GM23338 (cell line): Measurements from ENCODE around the gene ADCY5. TPM values are rescaled to one million over a fixed set of nuclear protein-coding genes. Genes with fewer than 3 reads are reported as not detected.

Experiments
- ATAC-seq: fragments of 200-7000 bp; cut with Tn5 transposase; 3 replicates; pipeline ENCODE4 v1.9.1; 2020
- DNase-seq: peaks from one replicate; pipeline ENCODE4 v3.0.0-alpha.2; 2015; ENCODE audit warnings: low spot score
- H2AFZ ChIP-seq: fragments of 200-600 bp; sonication (generic); 2 replicates; pipeline ENCODE4 v1.8.0; 2016; ENCODE audit warnings: antibody characterized with exemption, mild to moderate bottlenecking, moderate library complexity
- H3F3A ChIP-seq: fragments of 200-600 bp; sonication (generic); replicated peaks from 2 replicates; pipeline ENCODE4 v1.8.0; 2017; ENCODE audit warnings: antibody characterized with exemption, mixed run types, low read depth
- H3K27ac ChIP-seq: fragments of 200-600 bp; sonication (generic); 2 replicates; pipeline ENCODE4 v1.6.1; 2016; ENCODE audit warnings: low read depth
- H3K27me3 ChIP-seq: fragments of 200-600 bp; sonication (generic); 2 replicates; pipeline ENCODE4 v1.8.0; 2016; ENCODE audit warnings: mild to moderate bottlenecking, mixed run types, moderate library complexity; ENCODE audit not compliant: insufficient read depth
- H3K36me3 ChIP-seq: fragments of 200-600 bp; sonication (generic); 2 replicates; pipeline ENCODE4 v1.8.0; 2016; ENCODE audit warnings: mild to moderate bottlenecking; ENCODE audit not compliant: insufficient read depth
- H3K4me1 ChIP-seq: fragments of 200-600 bp; sonication (generic); 2 replicates; pipeline ENCODE4 v1.8.0; 2016; ENCODE audit warnings: mild to moderate bottlenecking, moderate library complexity; ENCODE audit not compliant: insufficient read depth
- H3K4me2 ChIP-seq: fragments of 200-600 bp; sonication (generic); 2 replicates; pipeline ENCODE4 v1.7.1; 2017; ENCODE audit warnings: mixed run types
- H3K4me3 ChIP-seq: fragments of 200-600 bp; sonication (generic); 2 replicates; pipeline ENCODE4 v1.6.1; 2016; ENCODE audit warnings: mixed run types
- H3K79me2 ChIP-seq: fragments of 200-600 bp; sonication (generic); replicated peaks from 2 replicates; pipeline ENCODE4 v1.8.0; 2017; ENCODE audit warnings: mild to moderate bottlenecking; ENCODE audit not compliant: insufficient read depth
- H3K9me2 ChIP-seq: fragments of 200-600 bp; sonication (generic); 2 replicates; pipeline ENCODE4 v1.8.0; 2017; ENCODE audit not compliant: insufficient read depth
- H4K20me1 ChIP-seq: fragments of 200-600 bp; sonication (generic); replicated peaks from 2 replicates; pipeline ENCODE4 v1.8.0; 2017; ENCODE audit warnings: mild to moderate bottlenecking; ENCODE audit not compliant: insufficient read depth
- H3K27ac Mint-ChIP-seq: 2 replicates; pipeline ENCODE4 v1.8.0; 2020; ENCODE audit warnings: inconsistent platforms, mild to moderate bottlenecking, moderate library complexity, mixed read lengths
- H3K27me3 Mint-ChIP-seq: 3 replicates; pipeline ENCODE4 v1.8.0; 2022; ENCODE audit warnings: low read depth, mild to moderate bottlenecking, moderate library complexity, mixed read lengths, inconsistent platforms; ENCODE audit not compliant: insufficient read depth, poor library complexity
- H3K36me3 Mint-ChIP-seq: 3 replicates; pipeline ENCODE4 v1.8.0; 2021; ENCODE audit warnings: low read depth, mild to moderate bottlenecking, inconsistent platforms, moderate library complexity, mixed read lengths
- H3K4me1 Mint-ChIP-seq: 3 replicates; pipeline ENCODE4 v1.8.0; 2020; ENCODE audit warnings: mild to moderate bottlenecking, inconsistent platforms, mixed read lengths
- H3K4me3 Mint-ChIP-seq: 3 replicates; pipeline ENCODE4 v1.8.0; 2021; ENCODE audit warnings: moderate library complexity, mild to moderate bottlenecking, inconsistent platforms, mixed read lengths
- H3K9me3 Mint-ChIP-seq: 3 replicates; pipeline ENCODE4 v1.8.0; 2020; ENCODE audit warnings: moderate library complexity, mild to moderate bottlenecking, inconsistent platforms, mixed read lengths
- EZH2 ChIP-seq: fragments of 200-600 bp; sonication (generic); IDR thresholded peaks from one replicate; pipeline ENCODE4 v1.8.0; 2017; ENCODE audit warnings: antibody characterized with exemption, mild to moderate bottlenecking, low read depth; ENCODE audit not compliant: unreplicated experiment
- JUNB ChIP-seq: IDR thresholded peaks from one replicate; pipeline ENCODE4 v1.6.1; 2016; ENCODE audit warnings: antibody characterized with exemption; ENCODE audit not compliant: unreplicated experiment
- NANOG ChIP-seq: IDR thresholded peaks from 2 replicates; pipeline ENCODE4 v1.6.1; 2016; ENCODE audit warnings: antibody characterized with exemption, borderline replicate concordance
- POLR2AphosphoS5 ChIP-seq: IDR thresholded peaks from 2 replicates; pipeline ENCODE4 v1.6.1; 2016; ENCODE audit warnings: antibody characterized with exemption, low read depth
- STAT1 ChIP-seq: IDR thresholded peaks from one replicate; pipeline ENCODE4 v1.6.1; 2016; ENCODE audit warnings: antibody characterized with exemption; ENCODE audit not compliant: unreplicated experiment
- ZNF331 ChIP-seq: fragments of 250-450 bp; sonication (Bioruptor Pico); IDR thresholded peaks from 2 replicates; pipeline ENCODE4 v1.5.0; 2020; ENCODE audit warnings: low read depth, mild to moderate bottlenecking, moderate library complexity
- polyA plus RNA-seq: library from polyadenylated mRNA; unstranded; fragments of >200 nt; fragmentation: Nextera tagmentation; extraction: Ambion mirVana; gene quantifications from 2 replicates; pipeline ENCODE4 v1.2.1, GENCODE V29; 2016
- total RNA-seq: library from RNA; depleted of rRNA; stranded (reverse); fragments of >200 nt; shearing (Covaris generic); gene quantifications from 2 replicates; pipeline ENCODE4 v1.2.3, GENCODE V29; 2014
- TF ChIP-seq, protein P1 (sequence below), 2 experiments: fragments of 200-600 bp in 1 of 2; sonication (generic) in 1 of 2; conservative IDR thresholded peaks; 2 replicates each; pipeline versions ENCODE4 v1.5.1 to v1.6.1; 2016 to 2017; ENCODE audit warnings: antibody characterized with exemption in 2 of 2, low read depth in 2 of 2, mild to moderate bottlenecking in 2 of 2, moderate library complexity in 1 of 2
- TF ChIP-seq, protein P2 (sequence below): fragments of 250-450 bp; sonication (Bioruptor Pico); IDR thresholded peaks from 2 replicates; pipeline ENCODE4 v1.5.0; 2020; ENCODE audit warnings: mild to moderate bottlenecking, moderate library complexity
- TF ChIP-seq, protein P3 (sequence below): IDR thresholded peaks from 2 replicates; pipeline ENCODE4 v1.6.1; 2016; ENCODE audit warnings: antibody characterized with exemption
- TF ChIP-seq, protein P4 (sequence below): IDR thresholded peaks from one replicate; pipeline ENCODE4 v1.6.1; 2018; ENCODE audit warnings: antibody characterized with exemption; ENCODE audit not compliant: unreplicated experiment

ADCY5 gene
- total and polyA plus RNA-seq, 2 experiments from 2014 or later: 3.5 to 10.2 TPM

DNA sequence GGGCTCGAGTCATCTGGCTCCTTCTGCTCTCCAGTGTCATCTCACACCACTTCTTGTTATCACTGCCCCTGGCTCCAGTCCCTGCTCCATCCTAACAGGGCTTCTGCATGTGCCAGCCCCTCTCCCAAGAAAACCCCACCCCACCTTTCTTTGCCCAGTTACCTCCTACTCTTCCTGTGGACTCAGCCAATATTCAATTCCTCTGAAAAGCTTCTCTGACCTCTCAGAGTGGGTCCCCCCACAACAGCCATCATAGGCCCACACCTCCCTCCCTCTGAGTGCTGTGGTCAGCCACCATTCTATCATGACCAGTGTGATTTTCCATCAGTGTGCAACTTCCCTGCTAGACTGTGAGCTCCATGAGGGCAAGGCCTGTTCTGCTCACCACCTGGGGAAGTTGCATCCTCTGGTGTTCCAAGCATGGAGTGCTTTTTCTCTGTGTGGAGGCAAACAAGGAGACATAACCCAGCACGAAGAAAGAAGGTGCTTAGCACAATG lies 71.6 kb downstream of the ADCY5 start (continued):
- TF ChIP-seq, protein P1, sequence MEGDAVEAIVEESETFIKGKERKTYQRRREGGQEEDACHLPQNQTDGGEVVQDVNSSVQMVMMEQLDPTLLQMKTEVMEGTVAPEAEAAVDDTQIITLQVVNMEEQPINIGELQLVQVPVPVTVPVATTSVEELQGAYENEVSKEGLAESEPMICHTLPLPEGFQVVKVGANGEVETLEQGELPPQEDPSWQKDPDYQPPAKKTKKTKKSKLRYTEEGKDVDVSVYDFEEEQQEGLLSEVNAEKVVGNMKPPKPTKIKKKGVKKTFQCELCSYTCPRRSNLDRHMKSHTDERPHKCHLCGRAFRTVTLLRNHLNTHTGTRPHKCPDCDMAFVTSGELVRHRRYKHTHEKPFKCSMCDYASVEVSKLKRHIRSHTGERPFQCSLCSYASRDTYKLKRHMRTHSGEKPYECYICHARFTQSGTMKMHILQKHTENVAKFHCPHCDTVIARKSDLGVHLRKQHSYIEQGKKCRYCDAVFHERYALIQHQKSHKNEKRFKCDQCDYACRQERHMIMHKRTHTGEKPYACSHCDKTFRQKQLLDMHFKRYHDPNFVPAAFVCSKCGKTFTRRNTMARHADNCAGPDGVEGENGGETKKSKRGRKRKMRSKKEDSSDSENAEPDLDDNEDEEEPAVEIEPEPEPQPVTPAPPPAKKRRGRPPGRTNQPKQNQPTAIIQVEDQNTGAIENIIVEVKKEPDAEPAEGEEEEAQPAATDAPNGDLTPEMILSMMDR (conservative IDR thresholded peaks at IDR 0.05; ENCODE audit: low read depth in 2 of 2): no peak
- no peak for TF ChIP-seq EZH2
- TF ChIP-seq, protein P2, sequence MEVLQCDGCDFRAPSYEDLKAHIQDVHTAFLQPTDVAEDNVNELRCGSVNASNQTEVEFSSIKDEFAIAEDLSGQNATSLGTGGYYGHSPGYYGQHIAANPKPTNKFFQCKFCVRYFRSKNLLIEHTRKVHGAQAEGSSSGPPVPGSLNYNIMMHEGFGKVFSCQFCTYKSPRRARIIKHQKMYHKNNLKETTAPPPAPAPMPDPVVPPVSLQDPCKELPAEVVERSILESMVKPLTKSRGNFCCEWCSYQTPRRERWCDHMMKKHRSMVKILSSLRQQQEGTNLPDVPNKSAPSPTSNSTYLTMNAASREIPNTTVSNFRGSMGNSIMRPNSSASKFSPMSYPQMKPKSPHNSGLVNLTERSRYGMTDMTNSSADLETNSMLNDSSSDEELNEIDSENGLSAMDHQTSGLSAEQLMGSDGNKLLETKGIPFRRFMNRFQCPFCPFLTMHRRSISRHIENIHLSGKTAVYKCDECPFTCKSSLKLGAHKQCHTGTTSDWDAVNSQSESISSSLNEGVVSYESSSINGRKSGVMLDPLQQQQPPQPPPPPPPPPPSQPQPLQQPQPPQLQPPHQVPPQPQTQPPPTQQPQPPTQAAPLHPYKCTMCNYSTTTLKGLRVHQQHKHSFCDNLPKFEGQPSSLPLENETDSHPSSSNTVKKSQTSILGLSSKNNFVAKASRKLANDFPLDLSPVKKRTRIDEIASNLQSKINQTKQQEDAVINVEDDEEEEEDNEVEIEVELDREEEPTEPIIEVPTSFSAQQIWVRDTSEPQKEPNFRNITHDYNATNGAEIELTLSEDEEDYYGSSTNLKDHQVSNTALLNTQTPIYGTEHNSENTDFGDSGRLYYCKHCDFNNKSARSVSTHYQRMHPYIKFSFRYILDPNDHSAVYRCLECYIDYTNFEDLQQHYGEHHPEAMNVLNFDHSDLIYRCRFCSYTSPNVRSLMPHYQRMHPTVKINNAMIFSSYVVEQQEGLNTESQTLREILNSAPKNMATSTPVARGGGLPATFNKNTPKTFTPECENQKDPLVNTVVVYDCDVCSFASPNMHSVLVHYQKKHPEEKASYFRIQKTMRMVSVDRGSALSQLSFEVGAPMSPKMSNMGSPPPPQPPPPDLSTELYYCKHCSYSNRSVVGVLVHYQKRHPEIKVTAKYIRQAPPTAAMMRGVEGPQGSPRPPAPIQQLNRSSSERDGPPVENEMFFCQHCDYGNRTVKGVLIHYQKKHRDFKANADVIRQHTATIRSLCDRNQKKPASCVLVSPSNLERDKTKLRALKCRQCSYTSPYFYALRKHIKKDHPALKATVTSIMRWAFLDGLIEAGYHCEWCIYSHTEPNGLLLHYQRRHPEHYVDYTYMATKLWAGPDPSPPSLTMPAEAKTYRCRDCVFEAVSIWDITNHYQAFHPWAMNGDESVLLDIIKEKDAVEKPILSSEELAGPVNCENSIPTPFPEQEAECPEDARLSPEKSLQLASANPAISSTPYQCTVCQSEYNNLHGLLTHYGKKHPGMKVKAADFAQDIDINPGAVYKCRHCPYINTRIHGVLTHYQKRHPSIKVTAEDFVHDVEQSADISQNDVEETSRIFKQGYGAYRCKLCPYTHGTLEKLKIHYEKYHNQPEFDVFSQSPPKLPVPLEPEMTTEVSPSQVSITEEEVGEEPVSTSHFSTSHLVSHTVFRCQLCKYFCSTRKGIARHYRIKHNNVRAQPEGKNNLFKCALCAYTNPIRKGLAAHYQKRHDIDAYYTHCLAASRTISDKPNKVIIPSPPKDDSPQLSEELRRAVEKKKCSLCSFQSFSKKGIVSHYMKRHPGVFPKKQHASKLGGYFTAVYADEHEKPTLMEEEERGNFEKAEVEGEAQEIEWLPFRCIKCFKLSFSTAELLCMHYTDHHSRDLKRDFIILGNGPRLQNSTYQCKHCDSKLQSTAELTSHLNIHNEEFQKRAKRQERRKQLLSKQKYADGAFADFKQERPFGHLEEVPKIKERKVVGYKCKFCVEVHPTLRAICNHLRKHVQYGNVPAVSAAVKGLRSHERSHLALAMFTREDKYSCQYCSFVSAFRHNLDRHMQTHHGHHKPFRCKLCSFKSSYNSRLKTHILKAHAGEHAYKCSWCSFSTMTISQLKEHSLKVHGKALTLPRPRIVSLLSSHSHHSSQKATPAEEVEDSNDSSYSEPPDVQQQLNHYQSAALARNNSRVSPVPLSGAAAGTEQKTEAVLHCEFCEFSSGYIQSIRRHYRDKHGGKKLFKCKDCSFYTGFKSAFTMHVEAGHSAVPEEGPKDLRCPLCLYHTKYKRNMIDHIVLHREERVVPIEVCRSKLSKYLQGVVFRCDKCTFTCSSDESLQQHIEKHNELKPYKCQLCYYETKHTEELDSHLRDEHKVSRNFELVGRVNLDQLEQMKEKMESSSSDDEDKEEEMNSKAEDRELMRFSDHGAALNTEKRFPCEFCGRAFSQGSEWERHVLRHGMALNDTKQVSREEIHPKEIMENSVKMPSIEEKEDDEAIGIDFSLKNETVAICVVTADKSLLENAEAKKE (CRISPR knock-in tag): no peak
- no peak for TF ChIP-seq JUNB
- no peak for TF ChIP-seq NANOG

DNA sequence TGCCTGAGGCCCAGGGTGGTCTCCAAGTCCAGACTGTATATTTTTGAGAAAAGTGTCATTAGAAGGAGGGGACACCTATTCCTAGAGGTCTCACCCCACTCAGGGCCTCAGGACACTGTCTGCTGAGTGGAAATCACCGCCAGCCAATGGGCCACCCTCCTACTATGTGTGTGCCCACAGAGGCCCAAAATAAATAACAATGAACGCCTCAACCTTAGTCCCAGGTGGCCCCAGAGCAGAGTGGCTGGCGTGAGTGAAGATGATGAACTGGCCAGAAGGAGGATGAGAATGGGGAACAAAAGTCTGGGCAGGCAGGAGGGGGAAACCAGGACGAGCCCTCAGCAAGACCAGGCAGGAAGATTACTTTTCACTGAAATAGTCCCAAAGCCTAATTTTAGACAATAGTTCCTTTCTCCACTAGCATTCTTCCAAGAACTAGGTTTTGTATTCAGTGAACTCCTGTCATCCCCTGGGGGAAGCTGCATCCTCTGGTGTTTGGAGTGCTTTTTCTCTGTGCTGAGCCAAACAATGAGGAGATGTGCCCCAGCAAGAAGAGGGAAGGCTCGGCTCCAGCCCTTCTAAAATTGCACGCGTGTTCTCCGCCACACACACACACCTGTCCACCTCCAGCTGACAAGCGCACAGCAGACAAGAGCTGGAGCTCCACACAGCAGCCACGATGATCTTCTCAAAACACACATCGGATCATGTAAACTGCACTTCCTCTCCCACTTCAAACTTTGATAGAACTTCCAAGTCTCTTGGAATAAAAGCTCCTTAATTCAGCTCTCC lies 72.2 kb downstream of the ADCY5 start:
- H3K9me3 Mint-ChIP-seq: no peaks in the 10 kb centered on the region
- ATAC-seq (no peak), DNase-seq (no peak)
- no peaks in the 10 kb centered on the region for H3K9me2 ChIP-seq
- no peaks in the 10 kb centered on the region for H4K20me1 ChIP-seq
- H3K36me3 ChIP-seq: no peaks in the 10 kb centered on the region
- no peak overlapping the region for H2AFZ ChIP-seq
- no peak overlapping the region for H3K4me3 ChIP-seq
- no peak overlapping the region for H3K4me2 ChIP-seq
- no peaks in the 10 kb centered on the region for H3F3A ChIP-seq
- H3K27ac Mint-ChIP-seq: no peak overlapping the region
- H3K4me1 Mint-ChIP-seq: no peaks in the 10 kb centered on the region; the same call in 2 of the 3 replicates
- H3K36me3 Mint-ChIP-seq: no peaks in the 10 kb centered on the region
- no peak overlapping the region for H3K27ac ChIP-seq
- H3K4me3 Mint-ChIP-seq: no peak overlapping the region
- H3K27me3 Mint-ChIP-seq: peaks cover 7% of the 10 kb centered on the region
- no peaks in the 10 kb centered on the region for H3K79me2 ChIP-seq
- no peaks in the 10 kb centered on the region for H3K4me1 ChIP-seq
- no peaks in the 10 kb centered on the region for H3K27me3 ChIP-seq
- TF ChIP-seq STAT1: no peak
- no peak for TF ChIP-seq POLR2AphosphoS5
- no peak for TF ChIP-seq EZH2
- TF ChIP-seq, protein P3, sequence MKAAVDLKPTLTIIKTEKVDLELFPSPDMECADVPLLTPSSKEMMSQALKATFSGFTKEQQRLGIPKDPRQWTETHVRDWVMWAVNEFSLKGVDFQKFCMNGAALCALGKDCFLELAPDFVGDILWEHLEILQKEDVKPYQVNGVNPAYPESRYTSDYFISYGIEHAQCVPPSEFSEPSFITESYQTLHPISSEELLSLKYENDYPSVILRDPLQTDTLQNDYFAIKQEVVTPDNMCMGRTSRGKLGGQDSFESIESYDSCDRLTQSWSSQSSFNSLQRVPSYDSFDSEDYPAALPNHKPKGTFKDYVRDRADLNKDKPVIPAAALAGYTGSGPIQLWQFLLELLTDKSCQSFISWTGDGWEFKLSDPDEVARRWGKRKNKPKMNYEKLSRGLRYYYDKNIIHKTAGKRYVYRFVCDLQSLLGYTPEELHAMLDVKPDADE: no peak
- TF ChIP-seq JUNB: no peak
- no peak for TF ChIP-seq ZNF331 (CRISPR knock-in tag)
- TF ChIP-seq, protein P4, sequence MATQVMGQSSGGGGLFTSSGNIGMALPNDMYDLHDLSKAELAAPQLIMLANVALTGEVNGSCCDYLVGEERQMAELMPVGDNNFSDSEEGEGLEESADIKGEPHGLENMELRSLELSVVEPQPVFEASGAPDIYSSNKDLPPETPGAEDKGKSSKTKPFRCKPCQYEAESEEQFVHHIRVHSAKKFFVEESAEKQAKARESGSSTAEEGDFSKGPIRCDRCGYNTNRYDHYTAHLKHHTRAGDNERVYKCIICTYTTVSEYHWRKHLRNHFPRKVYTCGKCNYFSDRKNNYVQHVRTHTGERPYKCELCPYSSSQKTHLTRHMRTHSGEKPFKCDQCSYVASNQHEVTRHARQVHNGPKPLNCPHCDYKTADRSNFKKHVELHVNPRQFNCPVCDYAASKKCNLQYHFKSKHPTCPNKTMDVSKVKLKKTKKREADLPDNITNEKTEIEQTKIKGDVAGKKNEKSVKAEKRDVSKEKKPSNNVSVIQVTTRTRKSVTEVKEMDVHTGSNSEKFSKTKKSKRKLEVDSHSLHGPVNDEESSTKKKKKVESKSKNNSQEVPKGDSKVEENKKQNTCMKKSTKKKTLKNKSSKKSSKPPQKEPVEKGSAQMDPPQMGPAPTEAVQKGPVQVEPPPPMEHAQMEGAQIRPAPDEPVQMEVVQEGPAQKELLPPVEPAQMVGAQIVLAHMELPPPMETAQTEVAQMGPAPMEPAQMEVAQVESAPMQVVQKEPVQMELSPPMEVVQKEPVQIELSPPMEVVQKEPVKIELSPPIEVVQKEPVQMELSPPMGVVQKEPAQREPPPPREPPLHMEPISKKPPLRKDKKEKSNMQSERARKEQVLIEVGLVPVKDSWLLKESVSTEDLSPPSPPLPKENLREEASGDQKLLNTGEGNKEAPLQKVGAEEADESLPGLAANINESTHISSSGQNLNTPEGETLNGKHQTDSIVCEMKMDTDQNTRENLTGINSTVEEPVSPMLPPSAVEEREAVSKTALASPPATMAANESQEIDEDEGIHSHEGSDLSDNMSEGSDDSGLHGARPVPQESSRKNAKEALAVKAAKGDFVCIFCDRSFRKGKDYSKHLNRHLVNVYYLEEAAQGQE: no peak
